Measurements from ENCODE around the gene TMEM62. TPM values are rescaled to one million over a fixed set of nuclear protein-coding genes. Genes with fewer than 3 reads are reported as not detected.
A peak's percentile ranks its signal among the peaks of the same experiment; 100 is the strongest.
"Not testable (repeated sequence)": the region's sequence is repeated elsewhere in the genome, so short reads cannot be mapped to it uniquely, and the experiment has no call there.

Gene TMEM62
- total RNA-seq, 2 experiments from 2014 or later, result 11.3 to 12.7 TPM

- no peak for DNase-seq
- H3K9me3 Mint-ChIP-seq, result no peaks in the 10 kb centered on the region
- no peak overlapping the region for H3K4me3 Mint-ChIP-seq
- H3K27me3 Mint-ChIP-seq, result no peaks in the 10 kb centered on the region
- intact Hi-C loops (cut with micrococcal nuclease), result no loop called here
- POLR2A ChIA-PET, result interaction anchor here (0.6 kb wide), 1 partner anchor 176 kb away, joined by 4 read pairs; no protein-coding TSS in a partner anchor
- H3K27ac Mint-ChIP-seq, result no peak overlapping the region
- H3K36me3 Mint-ChIP-seq, result peaks cover 21% of the 10 kb centered on the region
- peaks cover 11% of the 10 kb centered on the region for H3K4me1 Mint-ChIP-seq (ENCODE audit: low read depth)
- CTCF ChIA-PET, result no interaction called here
These were observed 19.9 kb downstream of the TMEM62 start for GRCh38 chr15:43153269-43153668.

GRCh38 chr15:43165801-43166325 is 32.5 kb downstream of the TMEM62 start:
- Mint-ChIP-seq H3K27ac (no peak overlapping the region), H3K9me3 (peaks cover 2% of the 10 kb centered on the region), H3K4me3 (no peak overlapping the region), H3K36me3 (peaks cover 28% of the 10 kb centered on the region), H3K27me3 (no peaks in the 10 kb centered on the region), H3K4me1 (ENCODE audit: low read depth) (peaks cover 6% of the 10 kb centered on the region)
- DNase-seq, result no peak
- POLR2A ChIA-PET, result interaction anchor here (0.7 kb wide), 1 partner anchor 473 kb away, joined by 4 read pairs; no protein-coding TSS in a partner anchor
- intact Hi-C loops (cut with micrococcal nuclease), result no loop called here
- CTCF ChIA-PET, result interaction anchor here (1.1 kb wide), 1 partner anchor 21 kb away, joined by 3 read pairs; no protein-coding TSS in a partner anchor

- intact Hi-C loops (cut with micrococcal nuclease); H3K4me3 Mint-ChIP-seq; POLR2A ChIA-PET; DNase-seq; H3K4me1 Mint-ChIP-seq (ENCODE audit: low read depth); H3K9me3 Mint-ChIP-seq; CTCF ChIA-PET; H3K27ac Mint-ChIP-seq; H3K27me3 Mint-ChIP-seq: not testable (repeated sequence)
- peaks cover 33% of the 10 kb centered on the region for H3K36me3 Mint-ChIP-seq
These were observed 33.9 kb downstream of the TMEM62 start for GRCh38 chr15:43167261-43167660.

GRCh38 chr15:43168192-43169107 is 35.1 kb downstream of the TMEM62 start:
- Mint-ChIP-seq H3K9me3 (peaks cover 2% of the 10 kb centered on the region), H3K4me1 (ENCODE audit: low read depth) (peaks cover 6% of the 10 kb centered on the region), H3K27ac (no peak overlapping the region), H3K27me3 (no peaks in the 10 kb centered on the region), H3K36me3 (peaks cover 37% of the 10 kb centered on the region), H3K4me3 (no peak overlapping the region)
- ChIA-PET CTCF (no interaction called here), POLR2A (no interaction called here)
- no peak for DNase-seq
- intact Hi-C loops (cut with micrococcal nuclease), result no loop called here

GRCh38 chr15:43169888-43170287 is 36.5 kb downstream of the TMEM62 start:
- CTCF ChIA-PET, result interaction anchor here (0.8 kb wide), 1 partner anchor 57 kb away, joined by 3 read pairs; no protein-coding TSS in a partner anchor
- POLR2A ChIA-PET, result no interaction called here
- intact Hi-C loops (cut with micrococcal nuclease), result no loop called here
- H3K9me3 Mint-ChIP-seq, result peaks cover 2% of the 10 kb centered on the region
- no peaks in the 10 kb centered on the region for H3K27me3 Mint-ChIP-seq
- DNase-seq, result no peak
- H3K4me1 Mint-ChIP-seq (ENCODE audit: low read depth), result peaks cover 6% of the 10 kb centered on the region
- no peak overlapping the region for H3K27ac Mint-ChIP-seq
- no peak overlapping the region for H3K4me3 Mint-ChIP-seq
- peaks cover 37% of the 10 kb centered on the region for H3K36me3 Mint-ChIP-seq

GRCh38 chr15:43175656-43176309 is 42.4 kb downstream of the TMEM62 start:
- H3K4me1 Mint-ChIP-seq (ENCODE audit: low read depth); intact Hi-C loops (cut with micrococcal nuclease); DNase-seq; POLR2A ChIA-PET; H3K9me3 Mint-ChIP-seq; H3K27me3 Mint-ChIP-seq; H3K27ac Mint-ChIP-seq; CTCF ChIA-PET; H3K4me3 Mint-ChIP-seq: not testable (repeated sequence)
- peaks cover 24% of the 10 kb centered on the region for H3K36me3 Mint-ChIP-seq

- H3K27me3 Mint-ChIP-seq; H3K9me3 Mint-ChIP-seq; H3K27ac Mint-ChIP-seq; H3K4me1 Mint-ChIP-seq (ENCODE audit: low read depth); POLR2A ChIA-PET; DNase-seq; CTCF ChIA-PET; H3K4me3 Mint-ChIP-seq; intact Hi-C loops (cut with micrococcal nuclease): not testable (repeated sequence)
- H3K36me3 Mint-ChIP-seq, result peaks cover 23% of the 10 kb centered on the region
These were observed 43.8 kb downstream of the TMEM62 start for GRCh38 chr15:43177147-43177546.

- intact Hi-C loops (cut with micrococcal nuclease), result loop anchor here (10.0 kb wide), 1 partner anchor 608 kb away; the partner anchor contains the start of gene STARD9
- no peak for DNase-seq
- no peak overlapping the region for H3K4me3 Mint-ChIP-seq
- H3K36me3 Mint-ChIP-seq, result peaks cover 4% of the 10 kb centered on the region
- H3K9me3 Mint-ChIP-seq, result no peaks in the 10 kb centered on the region
- no peaks in the 10 kb centered on the region for H3K27me3 Mint-ChIP-seq
- ChIA-PET CTCF (interaction anchor here (1.3 kb wide), 2 partner anchors 21 to 102 kb away, joined by 5 to 6 read pairs; no protein-coding TSS in a partner anchor), POLR2A (interaction anchor here (0.7 kb wide), 1 partner anchor 77 kb away, joined by 3 read pairs; no protein-coding TSS in a partner anchor)
- peaks cover 20% of the 10 kb centered on the region for H3K4me1 Mint-ChIP-seq (ENCODE audit: low read depth)
- no peak overlapping the region for H3K27ac Mint-ChIP-seq
These were observed 49.9 kb downstream of the TMEM62 start for GRCh38 chr15:43183270-43183669.

- POLR2A ChIA-PET, result interaction anchor here (0.5 kb wide), 1 partner anchor 8 kb away, joined by 3 read pairs; no protein-coding TSS in a partner anchor
- Mint-ChIP-seq H3K9me3 (no peaks in the 10 kb centered on the region), H3K4me3 (peak overlapping the region; percentile 91), H3K27me3 (no peaks in the 10 kb centered on the region), H3K36me3 (peaks cover 5% of the 10 kb centered on the region), H3K27ac (peak overlapping the region; percentile 86), H3K4me1 (ENCODE audit: low read depth) (peaks cover 24% of the 10 kb centered on the region)
- intact Hi-C loops (cut with micrococcal nuclease), result loop anchor here (1.0 to 10.0 kb wide), 4 partner anchors 52 to 610 kb away; partner anchors contain the start of genes LCMT2, STARD9, TMEM62 and UBR1
- CTCF ChIA-PET, result interaction anchor here (1.3 to 1.8 kb wide), 2 partner anchors 20 to 101 kb away, joined by 6 to 14 read pairs; no protein-coding TSS in a partner anchor
- no peak for DNase-seq
These were observed 51.2 kb downstream of the TMEM62 start for GRCh38 chr15:43184407-43185124.

- Mint-ChIP-seq H3K9me3 (no peaks in the 10 kb centered on the region), H3K4me1 (ENCODE audit: low read depth) (peaks cover 24% of the 10 kb centered on the region), H3K4me3 (peak within 1 kb of the TSS; percentile 91), H3K27me3 (no peaks in the 10 kb centered on the region), H3K36me3 (peaks cover 7% of the 10 kb centered on the region), H3K27ac (peak within 1 kb of the TSS; percentile 86)
- intact Hi-C loops (cut with micrococcal nuclease), result loop anchor here (1.0 to 10.0 kb wide), 4 partner anchors 53 to 611 kb away; partner anchors contain the start of genes LCMT2, STARD9, TMEM62 and UBR1
- ChIA-PET POLR2A (no interaction called here), CTCF (interaction anchor here (1.4 to 2.2 kb wide), 3 partner anchors 11 to 100 kb away, joined by 3 to 14 read pairs (median 14); no protein-coding TSS in a partner anchor)
- DNase-seq, result peak; percentile 96
These were observed 52.0 kb downstream of the TMEM62 start, which contains the start of gene CCNDBP1 for GRCh38 chr15:43185157-43186002. CCNDBP1 (plus strand) TSS chr15:43185403; CDS start chr15:43185499, 96 bp downstream.
